Skeletal muscle tissue (tissue), 4 donors: Measurements from ENCODE around the gene BSN. TPM values are rescaled to one million over a fixed set of nuclear protein-coding genes. Genes with fewer than 3 reads are reported as not detected.

Experiments used
- H3K27ac ChIP-seq: one replicate; pipeline ENCODE4 v1.7.0; 2013; ENCODE audit warnings: mild to moderate bottlenecking, low read depth, low read length, inconsistent platforms
- H3K27me3 ChIP-seq, 3 donors: one replicate each; pipeline ENCODE4 v1.7.0; 2013; ENCODE audit warnings: low read length in 3 of 3; ENCODE audit not compliant: control insufficient read depth in 3 of 3, insufficient read depth in 3 of 3
- H3K36me3 ChIP-seq, 3 donors: one replicate each; pipeline ENCODE4 v1.7.0; 2013; ENCODE audit warnings: low read length in 3 of 3; ENCODE audit not compliant: control insufficient read depth in 3 of 3, insufficient read depth in 3 of 3
- H3K4me1 ChIP-seq, 3 donors: one replicate each; pipeline ENCODE4 v1.7.0; 2013; ENCODE audit warnings: low read length in 3 of 3, mild to moderate bottlenecking in 3 of 3; ENCODE audit not compliant: control insufficient read depth in 3 of 3, insufficient read depth in 3 of 3
- H3K4me3 ChIP-seq, 3 donors: one replicate each; pipeline ENCODE4 v1.7.0; 2013; ENCODE audit warnings: low read length in 3 of 3
- H3K9ac ChIP-seq, 3 donors: one replicate each; pipeline ENCODE4 v1.7.0; 2013; ENCODE audit warnings: low read length in 3 of 3, mild to moderate bottlenecking in 3 of 3, moderate library complexity in 2 of 3, low read depth in 1 of 3
- H3K9me3 ChIP-seq, 3 donors: one replicate each; pipeline ENCODE4 v1.7.0; 2013; ENCODE audit warnings: low read length in 3 of 3; ENCODE audit not compliant: control insufficient read depth in 3 of 3
- total RNA-seq: library from RNA; depleted of rRNA; stranded (reverse); fragments of >200 nt; gene quantifications from one replicate; pipeline ENCODE4 v1.2.3, GENCODE V29; 2014
- donor health status: Osteomylitis.

BSN gene
- total RNA-seq, 1 donor from 2014 or later = under 0.01 TPM

- Histone ChIP-seq H3K4me3 (no peak overlapping the region), H3K9me3 (no peaks in the 10 kb centered on the region), H3K36me3 (peaks cover 20 to 40% (median 22%) of the 10 kb centered on the region in 3 donors), H3K27me3 (no peaks in the 10 kb centered on the region), H3K27ac (peak overlapping the region; percentile 4), H3K9ac (no peak overlapping the region), H3K4me1 (peaks cover 50 to 65% (median 56%) of the 10 kb centered on the region in 3 donors)
Observed at GRCh38 chr3:49519296-49519695, 35.0 kb upstream of the BSN start.

GRCh38 chr3:49519916-49520385 is 34.3 kb upstream of the BSN start:
- H3K9ac ChIP-seq = peak overlapping the region in 1 of 3 donors; percentile 45
- H3K27ac ChIP-seq = no peak overlapping the region
- H3K4me3 ChIP-seq = no peak overlapping the region
- H3K27me3 ChIP-seq = no peaks in the 10 kb centered on the region
- peaks cover 20 to 40% (median 27%) of the 10 kb centered on the region in 3 donors for H3K36me3 ChIP-seq
- H3K9me3 ChIP-seq = no peaks in the 10 kb centered on the region
- peaks cover 50 to 65% (median 58%) of the 10 kb centered on the region in 3 donors for H3K4me1 ChIP-seq

GRCh38 chr3:49523756-49524747 is 30.2 kb upstream of the BSN start:
- Histone ChIP-seq H3K4me3 (no peak overlapping the region), H3K27ac (no peak overlapping the region), H3K27me3 (no peaks in the 10 kb centered on the region), H3K4me1 (peaks cover 26 to 36% (median 33%) of the 10 kb centered on the region in 3 donors), H3K9ac (peak overlapping the region in 1 of 3 donors; percentile 40), H3K9me3 (no peaks in the 10 kb centered on the region), H3K36me3 (peaks cover 7 to 18% (median 13%) of the 10 kb centered on the region in 3 donors)

DNA sequence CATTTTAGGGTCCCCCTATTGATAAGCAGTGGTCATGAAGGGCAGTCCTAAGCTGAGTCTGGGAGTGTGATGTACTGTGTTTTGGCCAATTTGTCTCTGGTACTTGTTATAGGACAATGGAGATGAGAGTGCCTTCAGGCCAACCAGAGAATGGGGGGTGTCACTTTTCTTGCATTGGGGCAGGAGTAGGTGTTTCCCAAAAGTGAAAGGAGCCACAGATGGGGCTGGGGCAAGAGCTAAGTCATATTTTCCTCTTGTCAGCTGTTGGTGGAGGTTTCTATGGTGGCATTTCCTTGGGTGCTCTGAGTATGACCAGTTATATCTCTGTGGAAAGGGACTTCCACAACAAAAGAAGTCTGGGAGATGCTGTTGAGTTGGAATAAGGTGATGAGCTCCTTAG is 24.7 kb upstream of the BSN start:
- H3K27ac ChIP-seq = peak overlapping the region; percentile 8
- H3K36me3 ChIP-seq = peaks cover 31 to 38% (median 34%) of the 10 kb centered on the region in 3 donors

GRCh38 chr3:49530231-49530630 is 24.0 kb upstream of the BSN start:
- H3K27me3 ChIP-seq = no peaks in the 10 kb centered on the region
- no peak overlapping the region for H3K4me3 ChIP-seq
- peaks cover 26 to 55% (median 46%) of the 10 kb centered on the region in 3 donors for H3K4me1 ChIP-seq
- peak overlapping the region in 1 of 3 donors; percentile 57 for H3K9ac ChIP-seq
- peaks cover 27 to 39% (median 31%) of the 10 kb centered on the region in 3 donors for H3K36me3 ChIP-seq
- no peak overlapping the region for H3K27ac ChIP-seq
- H3K9me3 ChIP-seq = no peaks in the 10 kb centered on the region

More for the DNA sequence above, 24.7 kb upstream of the BSN start:
- Histone ChIP-seq H3K27me3 (no peaks in the 10 kb centered on the region), H3K4me3 (no peak overlapping the region), H3K9me3 (no peaks in the 10 kb centered on the region), H3K9ac (no peak overlapping the region), H3K4me1 (peaks cover 20 to 49% (median 40%) of the 10 kb centered on the region in 3 donors)

DNA sequence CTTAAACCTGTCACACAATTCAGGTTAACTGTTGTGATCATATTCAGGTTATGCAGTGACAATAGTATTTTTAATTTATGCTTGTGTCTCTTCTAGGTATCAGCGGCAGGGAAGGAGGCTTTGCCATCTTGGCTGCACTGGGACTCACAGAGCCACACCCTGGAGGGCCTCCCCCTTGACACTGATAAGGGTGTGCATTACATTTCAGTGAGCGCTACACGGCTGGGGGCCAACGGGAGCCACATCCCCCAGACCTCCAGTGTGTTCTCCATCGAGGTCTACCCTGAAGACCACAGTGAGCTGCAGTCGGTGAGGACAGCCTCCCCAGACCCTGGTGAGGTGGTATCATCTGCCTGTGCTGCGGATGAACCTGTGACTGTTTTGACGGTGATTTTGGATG is 23.6 kb upstream of the BSN start:
- Histone ChIP-seq H3K9ac (no peak overlapping the region), H3K27me3 (no peaks in the 10 kb centered on the region), H3K4me3 (no peak overlapping the region), H3K27ac (peak overlapping the region; percentile 1), H3K9me3 (no peaks in the 10 kb centered on the region), H3K4me1 (peaks cover 31 to 59% (median 51%) of the 10 kb centered on the region in 3 donors), H3K36me3 (peaks cover 27 to 40% (median 31%) of the 10 kb centered on the region in 3 donors)

DNA sequence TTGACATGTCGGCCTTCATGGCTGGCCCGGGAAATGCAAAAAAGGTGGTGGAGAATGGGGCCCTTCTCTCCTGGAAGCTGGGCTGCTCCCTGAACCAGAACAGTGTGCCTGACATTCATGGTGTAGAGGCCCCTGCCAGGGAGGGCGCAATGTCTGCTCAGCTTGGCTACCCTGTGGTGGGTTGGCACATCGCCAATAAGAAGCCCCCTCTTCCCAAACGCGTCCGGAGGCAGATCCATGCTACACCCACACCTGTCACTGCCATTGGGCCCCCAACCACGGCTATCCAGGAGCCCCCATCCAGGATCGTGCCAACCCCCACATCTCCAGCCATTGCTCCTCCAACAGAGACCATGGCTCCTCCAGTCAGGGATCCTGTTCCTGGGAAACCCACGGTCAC is 23.1 kb upstream of the BSN start:
- H3K36me3 ChIP-seq = peaks cover 27 to 40% (median 31%) of the 10 kb centered on the region in 3 donors
- no peaks in the 10 kb centered on the region for H3K27me3 ChIP-seq
- H3K9ac ChIP-seq = no peak overlapping the region
- no peaks in the 10 kb centered on the region for H3K9me3 ChIP-seq
- no peak overlapping the region for H3K4me3 ChIP-seq
- peak overlapping the region; percentile 1 for H3K27ac ChIP-seq
- H3K4me1 ChIP-seq = peaks cover 36 to 65% (median 56%) of the 10 kb centered on the region in 3 donors

GRCh38 chr3:49531715-49532114 is 22.6 kb upstream of the BSN start:
- no peak overlapping the region for H3K27ac ChIP-seq
- H3K4me1 ChIP-seq = peaks cover 41 to 70% (median 61%) of the 10 kb centered on the region in 3 donors
- H3K4me3 ChIP-seq = no peak overlapping the region
- no peaks in the 10 kb centered on the region for H3K9me3 ChIP-seq
- peaks cover 27 to 40% (median 31%) of the 10 kb centered on the region in 3 donors for H3K36me3 ChIP-seq
- H3K9ac ChIP-seq = no peak overlapping the region
- H3K27me3 ChIP-seq = no peaks in the 10 kb centered on the region

DNA sequence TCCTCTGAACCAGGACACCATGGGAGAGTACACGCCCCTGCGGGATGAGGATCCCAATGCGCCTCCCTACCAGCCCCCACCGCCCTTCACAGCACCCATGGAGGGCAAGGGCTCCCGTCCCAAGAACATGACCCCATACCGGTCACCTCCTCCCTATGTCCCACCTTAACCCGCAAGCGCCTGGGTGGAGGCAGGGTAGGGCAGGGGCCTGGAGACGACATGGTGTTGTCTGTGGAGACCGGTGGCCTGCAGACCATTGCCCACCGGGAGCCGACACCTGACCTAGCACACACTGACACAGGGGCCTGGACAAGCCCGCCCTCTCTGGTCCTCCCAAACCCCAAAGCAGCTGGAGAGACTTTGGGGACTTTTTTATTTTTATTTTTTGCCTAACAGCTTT is 21.2 kb upstream of the BSN start:
- peaks cover 42 to 69% (median 61%) of the 10 kb centered on the region in 3 donors for H3K4me1 ChIP-seq
- no peaks in the 10 kb centered on the region for H3K9me3 ChIP-seq
- H3K9ac ChIP-seq = no peak overlapping the region
- no peak overlapping the region for H3K27ac ChIP-seq
- peaks cover 27 to 37% (median 31%) of the 10 kb centered on the region in 3 donors for H3K36me3 ChIP-seq
- no peaks in the 10 kb centered on the region for H3K27me3 ChIP-seq
- H3K4me3 ChIP-seq = no peak overlapping the region
